Measurements from ENCODE around the gene ABLIM2.

ABLIM2 gene

DNA sequence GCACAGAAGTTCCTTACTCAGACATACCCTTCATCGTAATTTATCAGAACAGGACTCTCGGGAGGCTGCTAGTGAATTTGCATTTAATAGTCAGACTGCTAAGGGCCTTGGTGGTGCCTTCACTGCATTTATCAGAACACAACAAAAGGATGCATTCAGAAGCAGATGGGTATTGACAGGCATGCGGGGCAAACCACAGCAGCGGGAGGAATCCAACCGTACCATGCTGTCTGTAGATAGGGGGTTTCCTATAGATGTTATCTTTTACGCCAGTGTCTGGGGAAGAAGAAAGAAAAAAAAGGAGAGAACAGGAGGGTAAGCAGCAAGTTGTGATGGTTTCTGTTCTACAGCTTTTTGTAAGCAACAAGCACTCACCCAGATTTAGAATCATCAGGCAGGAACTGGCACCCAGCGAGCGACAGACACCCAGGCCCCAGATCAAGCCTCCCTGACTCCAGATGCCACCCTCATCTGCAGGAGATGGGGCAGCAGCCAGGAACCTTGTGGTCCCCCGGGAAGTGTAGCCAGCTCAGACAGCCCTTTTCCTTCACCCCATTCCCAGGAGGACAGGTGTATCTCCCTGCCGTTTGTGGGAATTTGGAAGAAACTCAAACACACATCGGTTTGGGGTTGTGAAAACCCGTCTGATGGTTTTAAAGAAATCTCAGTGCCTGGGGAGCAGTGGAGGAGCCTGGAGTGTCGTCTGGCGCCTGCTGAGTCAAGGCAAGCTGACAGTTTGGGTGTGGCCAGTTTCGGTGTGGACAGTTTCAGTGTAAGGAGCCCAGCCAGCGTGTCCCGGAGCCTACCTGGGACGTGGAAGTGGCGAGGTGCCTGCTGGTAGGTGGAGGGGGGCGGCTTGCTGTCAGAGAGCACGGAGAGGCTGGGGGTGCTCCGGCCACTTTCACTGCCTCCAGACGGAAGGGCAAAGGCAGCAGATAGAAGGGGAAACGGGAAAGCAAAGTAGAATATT is 138.9 kb downstream of the ABLIM2 start:
- no peak for DNase-seq

DNA sequence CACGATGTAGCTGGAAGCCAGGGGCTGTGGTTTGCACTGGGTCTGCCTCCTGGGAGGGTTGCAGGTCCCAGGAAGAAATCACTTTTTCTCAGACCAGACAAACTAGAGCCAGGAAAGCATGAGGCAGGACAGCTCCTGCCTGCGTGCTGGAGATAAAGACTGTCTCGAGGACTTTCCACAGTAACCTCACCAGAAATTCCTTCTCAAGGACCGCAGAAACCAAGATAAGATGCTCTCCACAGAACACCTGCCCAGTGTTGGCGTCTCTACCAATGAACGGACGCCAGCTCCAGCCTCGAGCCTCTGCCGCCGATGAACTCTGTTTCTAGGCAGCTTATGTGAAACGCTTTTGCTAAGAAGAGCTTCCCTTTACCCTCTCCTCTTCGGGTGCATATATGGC is 142.1 kb downstream of the ABLIM2 start:
- no peak for DNase-seq

- DNase-seq, result no peak
Measured at GRCh38 chr4:8015512-8015911, 143.1 kb downstream of the ABLIM2 start.

- no peak for DNase-seq
Measured at GRCh38 chr4:8013976-8014726, 144.5 kb downstream of the ABLIM2 start.

GRCh38 chr4:8012517-8012916 is 146.1 kb downstream of the ABLIM2 start:
- DNase-seq, result no peak

DNA sequence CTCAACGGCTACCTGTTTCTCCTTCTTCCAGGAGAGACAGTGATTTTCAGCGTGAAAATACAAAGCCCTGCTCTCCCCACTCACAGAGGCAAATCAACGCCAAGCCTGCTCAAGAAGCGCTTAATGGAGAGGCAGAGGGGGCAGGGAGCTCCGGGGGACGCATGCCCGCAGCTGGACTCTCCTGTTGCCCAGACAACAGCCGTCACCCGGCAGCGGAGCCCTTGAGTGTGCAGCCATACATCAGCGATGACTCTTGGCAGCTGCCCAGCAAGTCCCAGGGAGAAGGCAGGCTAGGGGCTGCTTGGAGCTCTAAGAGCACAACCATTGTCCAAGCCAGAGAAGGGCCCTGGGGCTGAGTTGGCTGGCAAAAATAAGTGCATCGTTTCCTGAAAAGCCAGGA is 148.0 kb downstream of the ABLIM2 start:
- DNase-seq, result no peak

DNA sequence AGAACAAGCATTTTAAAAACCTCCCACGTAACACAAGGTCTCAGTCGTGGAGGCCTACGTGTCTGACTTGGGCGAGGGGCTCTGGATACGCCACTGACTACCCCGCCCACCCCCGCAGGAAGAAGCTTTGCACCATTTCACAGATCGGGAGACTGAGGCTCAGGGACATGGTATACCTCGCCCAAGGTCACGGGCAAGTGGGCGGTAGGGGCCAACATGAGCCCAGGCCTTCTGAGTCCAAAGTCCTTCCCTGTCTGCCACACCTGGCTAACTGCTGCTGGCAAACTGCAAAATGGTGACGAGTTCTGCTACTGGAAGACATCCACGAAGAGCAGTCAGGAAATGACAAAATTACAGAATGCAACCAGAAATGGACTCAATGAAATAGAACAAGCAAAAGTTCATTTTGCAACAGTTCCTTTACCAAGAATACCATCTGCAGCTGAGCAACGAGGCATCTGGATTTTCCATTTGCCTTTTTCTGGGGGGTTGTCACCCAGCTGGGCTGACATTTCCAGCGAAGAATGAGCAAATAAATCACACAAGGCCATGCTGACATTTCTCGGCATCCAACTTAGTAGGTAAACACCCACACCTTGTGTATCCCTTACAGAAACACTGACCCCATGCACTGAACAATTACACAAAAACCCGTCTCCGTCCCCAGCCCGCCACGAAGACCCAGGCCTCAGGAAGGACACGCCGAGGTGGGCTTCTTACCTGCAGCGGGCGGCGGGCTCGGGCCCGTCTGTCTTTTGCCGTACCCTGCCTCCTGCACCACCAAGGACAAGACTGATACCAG is 148.7 kb downstream of the ABLIM2 start:
- no peak for DNase-seq

GRCh38 chr4:8009097-8009496 is 149.5 kb downstream of the ABLIM2 start:
- DNase-seq, result no peak

DNA sequence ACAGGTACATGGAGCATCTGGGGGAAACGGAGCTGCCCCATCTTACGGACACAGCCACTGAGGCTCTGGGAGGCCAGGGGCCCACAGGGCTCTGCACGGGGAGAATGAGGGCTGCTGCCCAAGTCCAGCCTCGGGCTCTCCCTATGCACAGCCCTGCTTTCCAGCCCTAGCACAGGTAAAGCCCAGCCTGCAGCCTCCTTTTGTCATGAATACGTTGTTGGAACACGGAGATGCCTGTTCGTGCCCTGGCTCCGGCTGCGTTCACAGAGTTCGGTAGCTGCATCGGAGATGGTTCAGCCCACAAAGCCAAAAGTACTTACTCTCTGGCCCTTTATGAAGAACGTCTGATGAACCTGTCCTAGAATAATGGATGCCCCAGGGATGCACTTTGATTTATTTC is 150.2 kb downstream of the ABLIM2 start:
- DNase-seq, result no peak

GRCh38 chr4:8007581-8007980 is 151.0 kb downstream of the ABLIM2 start:
- DNase-seq, result no peak

GRCh38 chr4:8006471-8006870 is 152.1 kb downstream of the ABLIM2 start:
- no peak for DNase-seq

- no peak for DNase-seq
Measured at GRCh38 chr4:8005814-8006215, 152.8 kb downstream of the ABLIM2 start.

- DNase-seq, result no peak
Measured at GRCh38 chr4:8005033-8005808, 153.4 kb downstream of the ABLIM2 start.

DNA sequence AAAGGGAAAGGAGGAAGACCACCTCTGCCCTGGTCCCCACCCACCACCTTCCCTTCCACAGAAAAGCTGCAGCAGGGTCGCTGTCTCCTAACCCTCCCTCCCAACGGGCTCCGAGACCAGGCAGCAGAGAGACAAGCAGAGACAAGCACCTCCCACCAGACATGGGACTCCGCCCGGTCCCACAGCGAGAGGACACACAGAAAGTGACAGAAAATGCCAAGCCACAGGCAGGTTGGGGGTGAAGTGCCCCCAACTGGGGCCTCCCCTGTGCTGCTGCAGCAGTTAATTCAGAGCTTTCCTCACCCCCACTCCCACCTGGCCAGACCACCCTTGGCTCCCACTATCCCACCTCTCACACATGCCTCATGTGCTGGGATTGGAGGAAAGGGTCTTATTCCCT is 154.5 kb downstream of the ABLIM2 start:
- DNase-seq, result no peak

DNA sequence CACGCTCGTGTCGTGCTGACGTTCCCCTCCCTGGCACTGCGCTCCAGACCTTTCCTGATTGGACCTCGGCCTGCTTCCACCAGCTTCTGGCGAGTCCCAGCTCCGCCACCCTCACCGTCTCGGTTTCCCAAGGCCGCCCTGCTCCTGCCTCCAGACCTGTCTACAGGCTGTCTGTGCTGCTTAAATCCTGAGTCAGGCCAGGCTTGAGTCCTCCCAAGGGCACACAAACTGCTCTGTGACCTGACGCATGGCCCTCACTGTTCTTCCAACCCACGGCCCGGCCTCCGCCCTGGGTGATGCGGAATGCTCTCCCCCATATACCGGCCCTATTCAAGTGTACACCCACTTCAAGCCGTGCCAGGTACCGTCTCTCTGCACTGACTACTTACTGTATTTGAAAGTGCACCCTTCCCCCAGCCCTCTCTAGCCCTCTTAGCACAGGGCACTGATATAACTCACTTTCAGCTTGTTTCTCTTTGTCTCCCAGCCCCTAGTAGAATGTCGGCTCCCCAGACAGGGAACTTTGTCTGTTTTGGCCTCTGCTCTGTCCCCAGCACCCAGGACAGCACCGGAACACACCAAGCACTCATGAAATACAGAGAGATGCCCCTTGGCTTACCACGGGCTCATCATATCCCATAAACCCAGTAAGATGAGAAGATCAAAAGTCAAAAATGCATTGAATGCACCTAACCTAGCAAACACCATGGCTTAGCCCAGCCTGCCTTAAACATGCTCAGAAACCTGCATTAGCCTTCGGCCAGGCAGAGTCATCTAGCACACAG is 155.9 kb downstream of the ABLIM2 start:
- no peak for DNase-seq

GRCh38 chr4:8001564-8002355 is 156.9 kb downstream of the ABLIM2 start:
- no peak for DNase-seq

- DNase-seq, result no peak
Measured at GRCh38 chr4:8000721-8001491, 157.7 kb downstream of the ABLIM2 start.

GRCh38 chr4:8000247-8000646 is 158.4 kb downstream of the ABLIM2 start:
- no peak for DNase-seq

- no peak for DNase-seq
Measured at GRCh38 chr4:7999695-8000094, 158.9 kb downstream of the ABLIM2 start.

GRCh38 chr4:7999279-7999678 is 159.3 kb downstream of the ABLIM2 start:
- DNase-seq, result no peak
